ENCODE measurements around the gene ANKUB1.

ANKUB1 gene

GRCh38 chr3:149739396-149739795 is 53.0 kb downstream of the ANKUB1 start:
- TF ChIP-seq CTCF (IDR thresholded peaks at IDR 0.05; ENCODE audit: insufficient read depth, missing control alignments), result no peak
- FAIRE-seq (no peak), DNase-seq (ENCODE audit: insufficient read length, low spot score) (no peak)

GRCh38 chr3:149738876-149739275 is 53.5 kb downstream of the ANKUB1 start:
- no peak for DNase-seq (ENCODE audit: insufficient read length, low spot score)
- TF ChIP-seq CTCF (IDR thresholded peaks at IDR 0.05; ENCODE audit: insufficient read depth, missing control alignments), result no peak
- FAIRE-seq, result no peak

DNA sequence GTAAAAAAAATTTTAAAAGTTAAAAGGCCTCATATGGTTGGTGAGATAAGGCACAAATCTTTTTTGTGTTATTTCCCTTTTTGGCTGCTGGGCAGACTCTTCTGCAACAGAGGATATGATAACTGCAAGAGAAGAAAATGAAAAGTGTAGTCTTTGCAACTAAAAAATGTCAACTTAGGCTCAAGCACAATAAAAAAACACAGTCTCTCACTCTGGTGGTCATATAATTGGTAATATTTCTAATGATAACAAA is 55.5 kb downstream of the ANKUB1 start:
- no peak for TF ChIP-seq CTCF (IDR thresholded peaks at IDR 0.05; ENCODE audit: insufficient read depth, missing control alignments)
- FAIRE-seq (no peak), DNase-seq (ENCODE audit: insufficient read length, low spot score) (no peak)

- TF ChIP-seq CTCF (IDR thresholded peaks at IDR 0.05; ENCODE audit: insufficient read depth, missing control alignments), result no peak
Observed at GRCh38 chr3:149736175-149736952, 56.0 kb downstream of the ANKUB1 start.

DNA sequence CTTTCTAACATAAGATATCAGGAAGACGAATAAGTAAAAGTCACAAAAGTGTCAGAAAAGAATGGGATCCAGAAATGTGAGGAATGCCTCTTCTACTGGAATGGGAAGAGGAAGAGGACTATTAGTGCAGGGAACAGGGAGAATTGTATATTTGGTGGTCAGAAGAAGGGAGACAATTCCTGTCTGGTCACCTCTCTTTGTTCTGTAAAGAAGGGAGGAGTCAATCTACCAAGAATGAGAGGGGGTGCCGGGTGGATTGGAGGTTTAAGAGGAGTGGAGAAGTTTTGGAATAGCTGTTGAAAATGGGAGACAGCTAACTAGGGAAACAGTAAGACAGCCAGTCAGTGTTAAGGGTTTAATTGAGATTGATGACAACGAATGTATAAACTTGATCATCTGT is 60.1 kb downstream of the ANKUB1 start:
- DNase-seq (ENCODE audit: insufficient read length, low spot score) (no peak), FAIRE-seq (no peak)
- no peak for TF ChIP-seq CTCF (IDR thresholded peaks at IDR 0.05; ENCODE audit: insufficient read depth, missing control alignments)

More at GRCh38 chr3:149736175-149736952, 56.0 kb downstream of the ANKUB1 start:
- DNase-seq (ENCODE audit: insufficient read length, low spot score), result no peak
- peak; percentile 6 for FAIRE-seq

DNA sequence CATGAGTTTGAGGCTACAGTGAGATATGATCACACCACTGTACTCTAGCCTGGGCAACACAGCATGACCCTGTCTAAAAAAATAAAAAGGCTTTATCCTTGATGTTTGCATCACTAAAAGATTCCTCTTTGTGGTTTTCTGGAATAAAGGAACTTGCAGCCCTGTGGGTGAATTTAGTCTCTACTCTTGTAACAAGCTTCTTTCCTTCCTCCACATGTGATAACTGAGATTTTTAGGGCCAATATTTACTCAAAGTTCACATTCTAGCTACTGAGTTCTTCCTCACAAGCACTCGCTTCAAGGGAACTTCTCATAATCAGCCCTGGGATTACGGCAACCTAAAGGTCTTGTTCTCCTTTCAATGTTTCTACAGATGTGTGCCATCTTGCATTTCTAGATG is 64.7 kb downstream of the ANKUB1 start:
- DNase-seq (ENCODE audit: insufficient read length, low spot score) (no peak), FAIRE-seq (no peak)
- TF ChIP-seq CTCF (IDR thresholded peaks at IDR 0.05; ENCODE audit: insufficient read depth, missing control alignments), result no peak

- TF ChIP-seq CTCF (IDR thresholded peaks at IDR 0.05; ENCODE audit: insufficient read depth, missing control alignments), result no peak
- FAIRE-seq (no peak), DNase-seq (ENCODE audit: insufficient read length, low spot score) (no peak)
Observed at GRCh38 chr3:149726716-149727407, 65.5 kb downstream of the ANKUB1 start.
